Measurements from ENCODE around the gene SEC23A.
"Not testable (repeated sequence)": the region's sequence is repeated elsewhere in the genome, so short reads cannot be mapped to it uniquely, and the experiment has no call there.

Gene SEC23A

DNA sequence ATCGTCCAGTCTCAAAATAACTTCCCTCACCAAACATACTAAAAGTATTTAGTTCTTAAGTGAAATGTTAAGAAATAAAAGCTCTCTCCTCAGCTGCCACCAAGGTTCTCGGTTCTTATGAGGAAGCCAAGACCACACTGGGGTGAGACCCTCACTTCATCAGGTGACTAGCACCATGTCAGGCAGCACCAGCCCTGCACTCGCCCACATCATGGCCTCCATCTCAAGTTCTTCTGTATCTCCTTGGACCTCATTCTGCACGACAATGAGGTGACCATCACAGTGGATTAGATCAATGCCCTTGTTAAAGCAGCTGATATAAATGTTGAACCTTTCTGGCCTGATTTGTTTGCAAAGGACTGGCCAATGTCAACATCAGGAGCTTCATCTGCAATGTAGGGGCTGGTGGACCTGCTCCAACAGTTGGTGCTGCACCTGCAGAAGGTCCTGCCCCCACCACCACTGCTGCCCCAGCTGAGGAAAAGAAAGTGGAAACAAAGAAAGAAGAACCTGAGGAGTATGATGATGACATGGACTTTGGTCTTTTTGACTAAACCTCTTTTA is 12.4 kb downstream of the SEC23A start:
- no peak for DNase-seq

DNA sequence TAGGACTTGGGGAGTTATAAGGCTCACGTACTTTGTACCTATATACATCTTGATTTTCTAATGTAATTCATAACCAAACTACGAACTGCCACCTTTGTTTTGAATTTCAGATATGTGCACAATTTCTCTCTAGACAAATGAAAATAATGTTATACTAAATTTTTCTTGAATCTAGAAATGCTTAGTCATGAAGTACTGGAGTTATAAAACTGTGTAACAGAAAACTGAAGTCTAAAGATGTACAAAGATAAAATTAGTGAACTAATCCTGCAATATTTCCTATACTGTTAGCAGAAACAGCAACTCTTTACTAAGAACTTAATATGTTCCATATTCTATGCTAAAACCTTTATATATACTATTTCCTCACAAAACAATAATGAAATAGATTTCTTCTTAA is 15.5 kb downstream of the SEC23A start:
- DNase-seq = no peak

DNA sequence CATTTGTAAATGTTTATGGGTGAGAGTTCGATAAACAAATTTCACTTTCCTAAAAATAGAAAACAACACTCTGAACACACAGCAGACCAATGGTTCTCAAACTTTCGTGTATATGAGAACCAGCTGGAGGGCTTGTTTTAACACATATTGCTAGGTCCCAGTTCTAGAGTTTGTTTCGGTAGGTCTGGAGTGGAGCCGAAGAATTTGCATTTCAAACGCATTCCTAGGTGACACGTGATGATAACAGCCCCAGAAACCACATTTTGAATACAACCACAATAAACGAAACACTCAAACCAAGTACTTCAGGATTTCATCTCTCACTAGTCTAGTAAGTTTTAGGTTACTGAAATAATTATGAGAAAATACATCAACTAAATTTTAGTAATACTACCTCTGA is 17.1 kb downstream of the SEC23A start:
- DNase-seq = no peak

DNA sequence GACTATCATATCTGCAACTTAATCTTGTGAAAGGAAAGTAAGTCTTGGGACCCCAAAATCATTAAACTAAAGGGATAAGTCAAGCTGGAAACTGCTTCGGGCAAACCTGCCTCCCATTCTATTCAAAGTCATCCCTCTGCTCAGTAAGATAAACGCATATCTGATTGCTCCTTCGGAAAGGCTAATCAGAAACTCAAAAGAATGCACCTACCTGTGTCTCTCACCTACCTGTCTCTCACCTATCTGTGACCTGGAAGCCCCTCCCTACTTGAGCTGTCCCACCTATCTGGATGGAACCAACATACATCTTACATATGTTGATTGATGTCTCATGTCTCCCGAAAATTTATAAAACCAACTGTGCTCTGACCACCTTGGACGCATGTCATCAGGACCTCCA is 19.9 kb downstream of the SEC23A start:
- DNase-seq = no peak

DNA sequence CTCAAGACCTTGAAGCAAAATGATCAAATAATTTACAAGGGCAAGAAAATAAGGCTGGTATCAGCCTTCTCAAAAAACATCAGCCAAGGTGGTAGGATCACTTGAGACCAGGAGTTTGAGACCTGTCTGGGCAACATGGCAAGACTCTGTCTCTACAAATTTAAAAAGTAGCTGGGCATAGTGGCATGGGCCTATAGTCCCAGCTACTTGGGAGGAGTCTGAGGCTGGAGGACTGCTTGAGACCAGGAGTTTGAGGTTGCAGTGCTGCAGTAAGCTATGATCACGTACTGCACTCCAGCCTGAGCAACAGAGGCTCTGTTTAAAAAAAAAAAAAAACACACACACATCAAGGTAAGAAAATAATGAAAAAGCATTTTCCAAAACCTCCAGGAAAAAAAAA is 22.1 kb downstream of the SEC23A start:
- no peak for DNase-seq

DNA sequence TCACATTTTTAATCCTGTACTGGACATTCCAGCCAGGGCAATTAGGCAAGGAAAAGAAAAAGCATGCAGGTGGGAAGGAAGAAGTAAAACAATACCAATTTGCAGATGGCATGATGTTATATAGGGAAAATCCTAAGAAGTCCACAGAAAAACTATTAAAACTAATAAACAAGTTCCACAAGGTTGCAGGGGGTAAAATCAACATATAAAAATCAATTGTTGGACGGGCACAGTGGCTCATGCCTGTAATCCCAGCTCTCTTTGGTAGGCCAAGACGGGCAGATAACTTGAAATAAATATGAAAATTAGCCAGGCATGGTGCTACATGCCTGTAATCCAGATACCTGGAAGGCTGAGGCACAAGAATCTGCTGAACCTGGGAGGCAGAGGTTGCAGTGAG is 31.9 kb downstream of the SEC23A start:
- DNase-seq = no peak

DNA sequence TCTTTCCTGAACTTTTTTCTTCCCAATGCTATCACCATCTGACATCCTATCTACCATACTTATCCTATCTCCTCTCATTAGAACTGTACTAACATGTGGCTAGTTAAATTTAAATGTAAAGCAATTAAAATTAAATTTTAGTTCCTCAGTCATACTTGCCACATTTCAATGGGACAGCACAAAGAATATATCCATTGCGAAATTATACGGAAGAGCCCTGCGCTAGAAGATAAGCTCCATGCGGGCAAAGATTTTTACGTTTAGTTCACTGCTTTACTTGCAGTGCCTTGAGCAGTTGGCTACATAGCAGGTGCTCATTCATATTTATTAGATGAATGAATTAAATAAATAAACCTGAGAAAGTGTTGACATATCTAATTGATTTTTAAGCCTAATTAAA is 33.1 kb downstream of the SEC23A start:
- no peak for DNase-seq

DNA sequence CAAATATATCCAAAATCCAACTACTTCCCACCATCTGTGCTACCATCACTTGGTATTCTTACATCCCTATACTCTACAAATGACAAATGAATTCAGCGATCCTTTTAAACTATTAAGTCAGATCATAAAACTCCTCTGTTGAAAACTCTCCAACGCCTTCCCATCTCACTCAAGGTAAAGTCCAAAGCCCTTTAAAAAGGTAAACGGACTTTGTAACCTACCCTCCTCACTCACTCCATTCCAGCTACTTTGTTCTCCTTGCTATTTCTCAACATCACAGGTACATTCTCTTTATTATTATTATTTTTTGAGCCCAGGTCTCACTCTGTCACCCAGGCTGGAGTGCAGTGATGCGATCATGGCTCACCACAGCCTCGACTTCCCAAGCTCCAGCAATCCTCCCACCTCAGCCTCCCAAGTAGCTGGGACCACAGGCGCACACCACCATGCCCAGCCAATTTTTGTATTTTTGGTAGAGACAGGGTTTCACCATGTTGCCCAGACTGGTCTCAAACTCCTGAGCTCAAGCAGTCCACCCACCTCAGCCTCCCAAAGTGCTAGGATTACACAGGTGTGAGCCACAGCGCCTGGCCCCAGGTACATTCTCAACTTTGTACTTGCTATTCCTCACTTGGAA is 33.7 kb downstream of the SEC23A start:
- DNase-seq = not testable (repeated sequence)

DNA sequence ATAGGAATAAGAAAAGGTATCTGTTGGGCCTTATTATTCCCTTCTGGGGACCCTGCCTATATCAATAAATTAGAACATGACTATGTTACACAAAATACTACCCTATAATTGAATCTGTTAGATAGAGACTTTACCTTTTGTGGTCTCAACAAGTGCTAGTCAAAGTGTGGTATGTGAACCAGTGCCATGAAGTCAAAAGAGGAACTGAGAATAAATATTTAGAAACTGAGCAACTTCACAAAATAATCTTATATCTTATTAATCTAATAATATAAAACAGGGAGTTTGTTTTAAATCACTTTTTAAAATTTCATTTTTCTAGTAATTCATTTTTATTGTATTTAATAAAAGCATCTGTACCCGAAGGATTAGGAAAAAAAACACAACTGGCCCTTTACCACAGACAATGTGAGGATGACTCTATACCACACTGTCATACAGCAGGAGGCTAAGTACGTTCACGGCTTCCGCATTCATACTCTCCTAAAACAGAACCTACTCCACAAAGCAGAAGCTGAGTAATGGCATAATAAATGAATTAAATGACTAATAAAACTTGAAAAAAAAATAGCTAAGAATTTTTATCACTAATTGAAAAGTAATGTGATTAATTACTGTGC is 42.1 kb downstream of the SEC23A start:
- no peak for DNase-seq

DNA sequence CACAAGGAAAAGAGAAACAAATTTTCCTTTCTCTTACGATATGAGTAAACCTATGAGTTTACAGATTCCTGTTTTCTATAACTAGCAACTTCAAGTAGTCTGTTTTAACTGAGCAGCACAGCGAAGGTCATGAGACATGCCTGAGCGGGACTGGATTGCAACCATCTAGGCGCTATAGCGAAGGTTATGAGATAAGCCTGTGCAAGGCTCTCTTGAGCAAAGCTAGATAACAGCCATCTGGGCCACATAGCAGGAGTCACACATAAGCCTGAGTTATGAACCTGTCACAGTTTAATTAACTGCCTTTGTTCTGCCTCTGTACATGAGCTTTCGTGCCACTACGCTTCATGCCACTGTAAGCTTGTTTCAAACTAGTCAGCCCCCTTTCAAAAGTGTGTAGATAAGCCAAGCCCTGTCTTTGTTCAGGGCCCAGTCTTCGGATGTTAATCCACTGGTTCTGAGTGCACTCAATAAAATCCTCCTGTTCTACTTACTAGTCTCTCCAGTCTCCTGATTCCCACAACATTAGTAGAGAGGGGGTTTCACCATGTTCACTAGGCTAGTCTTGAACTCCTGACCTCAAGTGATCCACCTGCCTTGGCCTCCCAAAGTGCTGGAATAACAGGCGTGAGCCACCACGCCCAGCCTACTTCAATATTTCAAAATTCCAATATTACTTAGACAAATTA is 47.1 kb downstream of the SEC23A start:
- no peak for DNase-seq

DNA sequence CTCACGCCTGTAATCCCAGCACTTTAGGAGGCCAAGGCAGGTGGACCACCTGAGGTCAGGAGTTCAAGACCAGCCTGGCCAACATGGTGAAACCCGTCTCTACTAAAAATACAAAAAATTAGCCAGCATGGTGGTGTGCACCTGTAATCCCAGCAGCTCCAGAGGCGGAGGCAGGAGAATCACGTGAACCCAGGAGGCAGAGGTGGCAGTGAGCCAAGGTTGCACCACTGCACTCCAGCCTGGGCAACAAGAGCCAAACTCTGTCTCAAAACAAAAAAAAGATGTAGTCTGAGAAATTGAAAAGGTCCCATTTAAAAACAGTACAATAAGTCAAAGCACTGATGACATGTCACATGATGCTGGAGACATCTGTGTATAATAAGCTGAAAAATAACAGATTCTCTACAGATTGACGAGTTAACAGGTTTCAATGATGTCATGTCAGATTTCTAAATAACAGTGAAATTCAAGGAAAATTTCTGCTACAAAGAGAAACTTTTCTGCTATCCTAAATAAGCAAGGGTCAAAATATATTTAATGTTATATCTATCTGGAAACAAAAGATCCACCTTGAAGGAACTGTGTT is 50.1 kb downstream of the SEC23A start:
- not testable (repeated sequence) for DNase-seq

DNA sequence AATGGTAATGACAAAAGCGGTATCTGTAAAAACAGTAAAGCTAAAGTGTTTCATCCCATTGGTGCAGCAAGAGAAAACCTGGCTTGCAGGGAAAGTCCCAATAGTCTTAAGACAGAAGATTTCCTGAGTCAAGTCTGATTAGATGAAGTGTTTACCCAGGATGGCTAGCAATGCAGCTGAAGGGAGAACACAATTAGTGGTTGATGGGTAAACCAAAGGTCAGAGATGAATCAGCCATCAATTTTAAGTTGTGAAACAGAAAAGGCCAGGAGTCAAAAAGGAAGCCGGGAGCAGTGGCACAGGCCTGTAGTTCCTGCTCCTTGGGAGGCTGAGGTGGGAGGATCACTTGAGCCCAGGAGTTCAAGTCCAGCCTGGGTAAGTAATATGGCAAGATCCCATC is 52.6 kb downstream of the SEC23A start:
- no peak for DNase-seq

DNA sequence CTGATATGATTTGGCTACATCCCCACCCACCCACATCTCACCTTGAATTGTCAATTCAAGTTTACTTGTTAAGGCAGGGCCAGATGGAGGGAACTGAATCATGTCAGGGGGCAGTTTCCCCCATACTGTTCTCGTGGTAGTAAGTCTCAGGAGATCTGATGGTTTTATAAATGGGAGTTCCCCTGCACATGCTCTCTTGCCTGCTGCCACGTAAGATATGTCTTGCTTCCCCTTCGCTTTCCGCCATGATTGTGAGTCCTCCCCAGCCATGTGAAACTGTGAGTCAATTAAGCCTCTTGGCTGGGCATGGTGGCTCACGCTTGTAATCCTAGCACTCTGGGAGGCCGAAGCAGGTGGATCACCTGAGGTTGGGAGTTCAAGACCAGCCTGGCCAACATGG is 57.1 kb downstream of the SEC23A start:
- not testable (repeated sequence) for DNase-seq

DNA sequence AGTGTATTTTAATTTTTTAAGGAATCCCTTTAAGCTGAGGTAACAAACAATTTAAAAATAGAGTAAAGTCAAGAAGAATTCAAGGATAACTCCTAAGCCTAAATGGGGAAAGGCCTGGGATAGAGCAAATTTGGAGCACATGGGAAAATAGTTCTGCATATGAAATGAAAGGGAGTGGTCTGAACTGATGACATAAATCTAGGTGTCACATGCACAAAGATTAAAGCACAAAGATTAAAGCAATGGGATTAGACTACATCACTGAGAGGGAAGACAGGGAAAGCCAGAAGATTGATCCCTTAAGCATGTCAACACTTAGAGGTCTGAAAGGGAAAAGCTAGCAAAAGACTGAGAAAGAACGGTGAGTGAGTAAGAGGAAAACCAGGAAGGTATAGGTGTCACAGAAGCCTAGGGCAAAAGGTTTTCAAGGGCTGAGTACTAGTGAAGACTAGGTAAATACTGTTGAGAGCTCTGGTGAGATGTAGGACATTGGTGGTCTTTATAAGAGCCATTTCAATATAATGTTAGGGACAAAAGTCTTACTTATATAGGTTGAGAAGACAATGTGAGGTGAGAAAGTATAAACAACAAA is 59.6 kb downstream of the SEC23A start:
- DNase-seq = no peak

DNA sequence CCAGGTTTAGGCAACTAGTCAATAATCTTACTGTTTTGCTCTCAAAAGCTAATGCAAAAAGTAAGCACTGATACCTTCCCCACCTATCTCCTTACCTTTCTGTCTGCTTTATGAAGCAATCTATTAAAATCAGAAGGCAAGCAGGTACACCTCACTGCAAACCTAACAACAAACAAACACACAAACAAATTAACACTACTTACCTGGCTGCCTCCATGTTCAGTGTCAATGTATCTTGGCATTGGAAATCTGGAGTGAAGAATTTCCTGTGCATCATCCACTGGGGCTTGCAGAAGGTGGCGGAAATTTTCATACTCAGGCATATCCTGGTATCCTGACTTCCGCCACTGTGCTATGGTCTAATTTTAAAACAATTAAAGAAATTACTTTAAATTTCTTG is 62.5 kb downstream of the SEC23A start:
- DNase-seq = no peak

DNA sequence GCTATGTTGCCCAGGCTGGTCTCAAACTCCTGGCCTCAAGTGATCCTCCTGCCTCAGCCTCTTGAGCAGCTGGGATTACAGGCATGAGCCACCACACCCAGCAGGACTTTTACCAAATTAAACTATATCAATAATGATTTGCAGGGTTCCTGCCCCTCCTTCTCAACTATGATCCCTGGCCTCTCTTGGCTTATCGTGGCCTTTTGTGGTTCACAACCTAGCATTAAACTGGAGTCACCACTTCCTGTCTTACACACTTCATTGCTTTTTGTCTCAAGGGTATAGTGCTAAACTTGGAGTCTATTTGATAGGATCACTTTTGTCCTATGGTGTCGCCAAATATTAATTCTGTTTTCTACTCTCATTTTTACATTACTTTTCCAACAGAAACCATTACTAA is 64.5 kb downstream of the SEC23A start:
- DNase-seq = no peak

DNA sequence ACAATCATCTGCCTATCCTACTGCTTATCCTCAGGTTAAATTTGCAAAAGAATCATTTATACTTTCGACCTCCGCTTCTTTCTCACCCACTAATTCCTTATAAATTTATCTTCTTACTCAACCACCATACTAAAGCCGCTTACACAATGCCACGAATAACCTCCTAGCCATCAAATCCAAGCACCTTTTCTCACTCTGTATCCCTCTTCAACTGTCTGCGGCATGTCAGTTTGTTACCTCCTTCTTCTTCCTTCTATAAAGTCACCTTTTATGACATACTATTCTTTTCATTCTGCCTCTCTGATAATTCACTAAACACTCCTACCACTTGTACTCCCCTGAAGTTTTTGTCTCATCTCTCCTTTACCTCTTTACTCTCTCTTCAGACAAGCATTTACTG is 66.3 kb downstream of the SEC23A start:
- DNase-seq = no peak

DNA sequence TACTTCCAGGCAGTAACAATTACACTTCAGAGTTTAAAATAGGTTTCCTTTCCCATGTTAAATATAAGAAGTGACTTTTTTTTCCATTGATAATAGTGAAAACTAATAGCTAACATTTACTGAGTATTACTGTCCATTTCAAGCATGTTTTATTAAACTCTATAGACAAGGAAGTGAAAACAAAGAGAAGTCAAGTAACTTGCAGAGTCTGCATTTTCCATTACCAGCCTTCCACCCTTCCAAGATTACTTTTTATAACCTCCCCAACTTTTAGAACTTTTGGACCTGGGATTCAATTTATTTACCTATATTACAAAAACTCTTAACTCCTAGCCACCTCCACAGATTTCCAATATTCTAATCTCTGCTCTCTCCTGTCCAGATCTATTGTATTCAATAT is 67.7 kb downstream of the SEC23A start:
- no peak for DNase-seq

DNA sequence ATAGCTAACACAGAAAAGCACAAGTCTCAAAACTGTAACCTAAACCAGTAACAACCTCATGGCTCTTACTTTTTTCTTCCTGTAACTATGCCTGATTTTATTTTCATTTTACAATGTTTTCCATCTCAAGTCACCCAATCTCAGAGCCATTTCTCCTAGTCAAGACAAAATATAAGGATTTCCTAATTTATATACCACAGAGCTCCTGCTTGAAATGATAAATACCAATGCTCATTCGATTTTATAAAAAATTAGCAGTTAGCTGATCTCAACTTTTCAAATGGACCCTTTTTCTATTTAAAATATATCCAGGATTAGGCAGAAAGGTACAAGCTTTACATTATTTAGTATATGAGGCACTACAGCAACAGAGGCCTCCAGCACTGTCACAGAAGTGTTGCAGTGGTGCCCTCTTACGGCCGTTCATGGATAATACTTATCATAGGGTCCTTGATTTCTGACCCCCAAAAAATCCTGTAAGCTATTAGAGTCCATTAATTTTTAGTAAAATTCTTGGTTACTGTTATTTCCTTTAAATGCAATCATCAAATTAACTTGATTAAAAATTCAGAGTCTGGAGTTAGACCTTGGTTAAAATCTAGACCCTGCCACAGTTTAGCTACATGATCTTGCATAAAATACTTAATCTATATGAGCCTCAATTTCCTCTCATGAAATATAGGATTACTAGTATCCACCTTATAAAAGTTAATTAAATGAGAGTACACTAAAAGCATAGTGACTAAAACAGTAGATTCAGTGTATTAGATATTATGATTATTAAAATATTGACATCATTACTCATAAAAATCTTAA is 68.3 kb downstream of the SEC23A start:
- DNase-seq = peak; percentile 55

DNA sequence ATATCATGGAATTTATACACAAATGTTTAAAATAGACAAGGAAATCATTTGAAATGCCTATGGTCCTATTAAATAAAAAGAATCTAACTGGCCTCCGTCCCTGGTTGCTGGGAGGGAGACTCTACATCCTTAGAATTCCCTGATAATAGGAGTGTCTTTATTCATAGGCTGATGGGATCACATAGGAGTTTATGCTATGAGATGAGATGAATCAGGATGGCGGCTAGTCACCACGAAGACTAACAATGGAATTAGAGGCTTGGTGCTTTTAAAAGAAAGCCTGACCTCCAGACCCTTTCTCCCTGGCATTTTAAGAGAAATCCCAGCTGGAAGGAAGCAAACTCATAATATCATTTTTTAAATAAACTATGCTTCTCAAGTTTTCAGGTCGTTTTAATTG is 69.7 kb downstream of the SEC23A start:
- no peak for DNase-seq

DNA sequence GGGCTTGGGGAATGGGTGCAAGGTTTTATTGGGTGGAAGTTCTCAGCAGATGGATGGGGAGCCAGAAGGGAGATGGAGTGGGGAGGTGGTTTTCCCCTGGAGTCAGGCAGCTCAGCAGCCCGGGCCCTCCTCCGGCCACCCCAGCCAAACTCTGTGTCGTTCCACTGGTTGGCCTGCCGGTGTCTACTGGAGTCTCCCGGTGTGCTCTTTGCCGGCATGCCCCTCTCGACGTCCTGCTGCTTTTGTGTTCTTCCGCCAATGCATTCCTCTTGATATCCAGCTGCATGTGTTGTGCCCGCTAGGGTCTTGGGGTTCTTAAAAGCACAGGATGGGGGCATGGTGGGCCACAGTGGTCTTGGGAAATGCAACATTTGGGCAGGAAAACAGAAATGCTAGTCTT is 72.8 kb downstream of the SEC23A start:
- DNase-seq = no peak

DNA sequence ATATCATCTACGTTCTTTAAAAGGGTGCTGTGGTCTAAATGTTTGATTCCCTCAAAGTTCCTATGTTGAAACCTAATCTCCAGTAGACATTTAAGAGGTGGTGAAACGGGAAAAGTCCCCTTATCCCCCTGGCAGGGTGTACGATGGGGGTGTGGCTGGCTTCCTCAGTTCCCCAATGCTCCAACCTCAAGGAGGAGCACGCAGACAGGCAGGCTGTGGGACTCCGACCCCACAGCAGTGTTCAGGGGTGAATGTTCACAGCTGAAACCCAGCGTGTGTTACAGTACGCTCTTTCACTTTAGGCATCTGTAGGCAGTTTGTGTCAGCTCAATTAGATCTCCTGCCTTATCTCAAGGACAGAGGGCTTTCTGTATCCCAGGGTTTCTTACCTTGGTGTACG is 73.2 kb downstream of the SEC23A start:
- no peak for DNase-seq

DNA sequence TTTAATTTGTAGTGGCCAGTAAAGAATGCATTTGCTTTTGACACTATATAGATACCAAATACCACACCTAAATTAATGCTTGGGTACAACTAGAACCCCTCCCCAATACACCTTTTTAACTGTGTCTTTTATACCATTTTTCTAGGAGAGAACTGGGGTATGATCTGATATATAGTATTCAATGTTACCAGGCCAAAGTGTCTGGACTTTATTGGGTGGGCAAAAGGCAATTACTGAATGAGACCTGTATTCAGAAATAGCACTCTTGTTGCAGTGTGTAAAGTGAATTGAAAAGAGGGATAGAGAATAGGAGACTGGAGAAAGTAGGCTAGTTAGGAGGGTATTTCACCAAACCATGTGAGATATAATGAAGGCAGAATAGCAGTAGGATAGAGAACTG is 74.4 kb downstream of the SEC23A start:
- DNase-seq = no peak

All from NCI-H1694 treated with DMSO at 0.1 percent for 48 hours (cell line).